GM23248 (cell line): ENCODE data around the gene PAK4.

Experiments
- EZH2 ChIP-seq: fragments of 200-600 bp; sonication (generic); IDR thresholded peaks from 2 replicates; pipeline ENCODE4 v1.6.1; 2018; ENCODE audit warnings: antibody characterized with exemption, mild to moderate bottlenecking; ENCODE audit not compliant: insufficient read depth, poor library complexity, severe bottlenecking
- EZH2phosphoT487 ChIP-seq: fragments of 200-600 bp; sonication (generic); IDR thresholded peaks from 2 replicates; pipeline ENCODE4 v1.6.1; 2018; ENCODE audit warnings: antibody characterized with exemption, moderate library complexity, mild to moderate bottlenecking, low read depth; ENCODE audit not compliant: insufficient read depth

GRCh38 chr19:39154100-39154628 lies 28.6 kb downstream of the PAK4 start:
- TF ChIP-seq EZH2 = no peak
- no peak for TF ChIP-seq EZH2phosphoT487
